ENCODE data around the gene MYL7. TPM values are rescaled to one million over a fixed set of nuclear protein-coding genes. Genes with fewer than 3 reads are reported as not detected.

Gene MYL7
- total RNA-seq, 1 experiment from 2014 or later: 5.7 TPM

DNA sequence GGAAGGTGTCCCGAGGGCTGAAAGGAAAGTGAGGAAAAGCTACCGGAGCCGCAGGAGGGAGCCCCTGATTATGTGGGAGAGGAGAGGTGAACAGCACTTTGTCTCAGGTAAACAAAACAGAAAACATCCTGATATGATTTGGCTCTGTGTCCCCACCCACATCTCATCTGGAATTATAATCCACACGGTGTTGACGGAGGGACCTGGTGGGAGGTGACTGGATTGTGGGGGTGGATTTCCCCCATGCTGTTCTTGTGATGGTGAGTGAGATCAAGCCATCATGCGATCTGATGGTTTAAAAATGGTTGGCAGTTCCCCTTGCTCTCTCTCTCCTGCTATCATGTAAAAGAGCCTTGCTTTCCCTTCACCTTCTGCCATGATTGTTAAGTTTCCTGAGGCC is 20.7 kb downstream of the MYL7 start:
- no peak for DNase-seq
- Mint-ChIP-seq H3K9me3 (no peaks in the 10 kb centered on the region; a peak in 1 of 5 replicates), H3K4me3 (peak overlapping the region in 1 of 2 experiments; percentile 36; a peak in 2 of 5 replicates), H3K27me3 (ENCODE audit: low read depth) (peaks cover 10% of the 10 kb centered on the region), H3K4me1 (peaks cover 10 to 12% of the 10 kb centered on the region in 2 experiments), H3K27ac (no peak overlapping the region), H3K36me3 (ENCODE audit: insufficient read depth in 1 of 3, low read depth in 3 of 3) (peaks cover 33 to 70% (median 58%) of the 10 kb centered on the region in 3 experiments)
- H3K27me3 ChIP-seq (ENCODE audit: insufficient read depth, low read length): no peaks in the 10 kb centered on the region
- no peaks in the 10 kb centered on the region for H3K9me3 ChIP-seq (ENCODE audit: control insufficient read depth, low read depth, low read length)
- no peak overlapping the region for H3K14ac ChIP-seq (ENCODE audit: insufficient read depth, low read length)
- no peaks in the 10 kb centered on the region for H3K4me1 ChIP-seq (ENCODE audit: insufficient read depth, low read length)
- H4K20me1 ChIP-seq (ENCODE audit: control insufficient read depth, insufficient read depth, insufficient read length): no peaks in the 10 kb centered on the region
- no peak overlapping the region for H2BK20ac ChIP-seq (ENCODE audit: low read depth, low read length, poor library complexity, severe bottlenecking)
- H2BK5ac ChIP-seq (ENCODE audit: insufficient read length, low read length): no peak overlapping the region
- no peak overlapping the region for H3K56ac ChIP-seq (ENCODE audit: insufficient read length, low read depth, low read length)
- no peak overlapping the region for H3K23ac ChIP-seq (ENCODE audit: insufficient read length, low read depth, low read length)
- no peak overlapping the region for H4K8ac ChIP-seq (replicated peaks; ENCODE audit: insufficient read length, low read depth, low read length)
- peaks cover 11% of the 10 kb centered on the region for H3K23me2 ChIP-seq (ENCODE audit: insufficient read length, low read depth, low read length, poor library complexity, severe bottlenecking)
- H3K79me1 ChIP-seq (ENCODE audit: insufficient read depth, low read depth, low read length, poor library complexity, severe bottlenecking): peaks cover 2% of the 10 kb centered on the region
- no peak overlapping the region for H3K4me2 ChIP-seq (ENCODE audit: insufficient read depth, insufficient read length, low read length)
- TF ChIP-seq, protein P1, sequence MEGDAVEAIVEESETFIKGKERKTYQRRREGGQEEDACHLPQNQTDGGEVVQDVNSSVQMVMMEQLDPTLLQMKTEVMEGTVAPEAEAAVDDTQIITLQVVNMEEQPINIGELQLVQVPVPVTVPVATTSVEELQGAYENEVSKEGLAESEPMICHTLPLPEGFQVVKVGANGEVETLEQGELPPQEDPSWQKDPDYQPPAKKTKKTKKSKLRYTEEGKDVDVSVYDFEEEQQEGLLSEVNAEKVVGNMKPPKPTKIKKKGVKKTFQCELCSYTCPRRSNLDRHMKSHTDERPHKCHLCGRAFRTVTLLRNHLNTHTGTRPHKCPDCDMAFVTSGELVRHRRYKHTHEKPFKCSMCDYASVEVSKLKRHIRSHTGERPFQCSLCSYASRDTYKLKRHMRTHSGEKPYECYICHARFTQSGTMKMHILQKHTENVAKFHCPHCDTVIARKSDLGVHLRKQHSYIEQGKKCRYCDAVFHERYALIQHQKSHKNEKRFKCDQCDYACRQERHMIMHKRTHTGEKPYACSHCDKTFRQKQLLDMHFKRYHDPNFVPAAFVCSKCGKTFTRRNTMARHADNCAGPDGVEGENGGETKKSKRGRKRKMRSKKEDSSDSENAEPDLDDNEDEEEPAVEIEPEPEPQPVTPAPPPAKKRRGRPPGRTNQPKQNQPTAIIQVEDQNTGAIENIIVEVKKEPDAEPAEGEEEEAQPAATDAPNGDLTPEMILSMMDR (conservative IDR thresholded peaks at IDR 0.05): no peak
- H4K91ac ChIP-seq (ENCODE audit: insufficient read length, low read depth, low read length): no peak overlapping the region
- no peak overlapping the region for H2BK12ac ChIP-seq (ENCODE audit: insufficient read length, low read depth, low read length)
- WGBS (ENCODE audit: extremely low coverage, insufficient read length, low lambda C conversion rate): no CpG with 5 or more reads among the region's 6 CpGs
- H2BK120ac ChIP-seq (ENCODE audit: low read depth, low read length, poor library complexity, severe bottlenecking): no peak overlapping the region
- H2AFZ ChIP-seq (ENCODE audit: low read length): no peak overlapping the region
- H2BK15ac ChIP-seq (ENCODE audit: low read depth, low read length): no peak overlapping the region
- no peak overlapping the region for H2AK5ac ChIP-seq (ENCODE audit: insufficient read length, low read length)
- no peak overlapping the region for H3K4ac ChIP-seq (ENCODE audit: low read depth, low read length)
- no peaks in the 10 kb centered on the region; the same call in 1 of the 2 replicates for H3K79me2 ChIP-seq (ENCODE audit: insufficient read depth, low read length)
- H3K9ac ChIP-seq (ENCODE audit: extremely low read depth, insufficient read length, low read length): no peak overlapping the region
- H3T11ph ChIP-seq (ENCODE audit: low read length): no peak overlapping the region
- no peak overlapping the region for H3K18ac ChIP-seq (ENCODE audit: insufficient read length, low read depth, low read length)
- no peak overlapping the region for H3K27ac ChIP-seq (ENCODE audit: insufficient read length, low read depth, low read length)
- H4K5ac ChIP-seq (ENCODE audit: insufficient read length, low read depth, low read length): no peak overlapping the region

Measured in H9 (cell line).